H1 (cell line): ENCODE measurements around the gene KHSRP. TPM values are rescaled to one million over a fixed set of nuclear protein-coding genes. Genes with fewer than 3 reads are reported as not detected.

Source experiments
- CTCF ChIA-PET: fragments of 300-600 bp; sonication (Branson Sonifier 250); formaldehyde crosslinking; loops from one replicate; lab custom pipeline; 2021; ENCODE audit not compliant: partially characterized antibody; lab: Charles Lee
- POLR2A ChIA-PET: fragments of 300-600 bp; sonication (Branson Sonifier 250); formaldehyde crosslinking; loops from one replicate; lab custom pipeline; 2021; ENCODE audit warnings: inconsistent platforms; ENCODE audit not compliant: partially characterized antibody; lab: Charles Lee
- DNase-seq, 2 experiments: peaks; one replicate each; pipeline versions ENCODE4 v3.0.0 to v3.0.0-alpha.2; 2010 to 2022; ENCODE audit warnings: low spot score in 2 of 2, low read depth in 1 of 2, mixed read lengths in 1 of 2
- FAIRE-seq: peaks from 2 replicates; lab custom pipeline; 2011; peaks lifted over from hg19 to GRCh38; lab: Jason Lieb, UNC
- H2AFZ ChIP-seq: 2 replicates; pipeline ENCODE4 v1.8.1; 2012; ENCODE audit warnings: low read length, inconsistent platforms
- H2AK5ac ChIP-seq: 2 replicates; pipeline ENCODE4 v1.6.1; 2013; ENCODE audit warnings: low read depth, low read length
- H2BK120ac ChIP-seq: replicated peaks from 2 replicates; pipeline ENCODE3; 2013; ENCODE audit warnings: low read depth, low read length, inconsistent platforms
- H2BK12ac ChIP-seq: 2 replicates; pipeline ENCODE4 v1.6.1; 2013; ENCODE audit warnings: low read depth, low read length
- H2BK15ac ChIP-seq: 2 replicates; pipeline ENCODE4 v1.6.1; 2013; ENCODE audit warnings: low read length
- H2BK20ac ChIP-seq: 2 replicates; pipeline ENCODE4 v1.6.1; 2013; ENCODE audit warnings: low read length
- H2BK5ac ChIP-seq: 2 replicates; pipeline ENCODE4 v1.6.1; 2013; ENCODE audit warnings: low read depth, low read length
- H3K14ac ChIP-seq: 2 replicates; pipeline ENCODE4 v1.6.1; 2013; ENCODE audit warnings: inconsistent platforms; ENCODE audit not compliant: insufficient read length
- H3K18ac ChIP-seq: 2 replicates; pipeline ENCODE4 v1.6.1; 2013; ENCODE audit warnings: low read length; ENCODE audit errors: extremely low read depth
- H3K23ac ChIP-seq: 2 replicates; pipeline ENCODE4 v1.6.1; 2013; ENCODE audit warnings: inconsistent platforms; ENCODE audit not compliant: insufficient read length
- H3K23me2 ChIP-seq: 2 replicates; pipeline ENCODE4 v1.6.1; 2013; ENCODE audit warnings: low read depth, low read length
- H3K27ac ChIP-seq: 2 replicates; pipeline ENCODE4 v1.6.1; 2011; ENCODE audit warnings: low read depth, low read length, inconsistent platforms
- H3K27me3 ChIP-seq, 4 experiments: replicated peaks in 1 of 4; 1 replicate in 1 of 4; 2 replicates in 3 of 4; pipeline versions ENCODE4 v1.6.1 to v1.8.1; 2011 to 2013; ENCODE audit warnings: low read length in 3 of 4, mild to moderate bottlenecking in 3 of 4, inconsistent platforms in 2 of 4, mixed read lengths in 2 of 4, moderate library complexity in 1 of 4; ENCODE audit not compliant: control insufficient read depth in 3 of 4, insufficient read depth in 3 of 4; ENCODE audit errors: extremely low read depth in 1 of 4
- H3K36me3 ChIP-seq, 4 experiments: 2 replicates each; pipeline versions ENCODE4 v1.6.1 to v1.8.1; 2011 to 2013; ENCODE audit warnings: mild to moderate bottlenecking in 4 of 4, low read length in 3 of 4, moderate library complexity in 2 of 4, control low read depth in 1 of 4, inconsistent platforms in 1 of 4; ENCODE audit not compliant: insufficient read depth in 4 of 4, control insufficient read depth in 2 of 4
- H3K4ac ChIP-seq: replicated peaks from 2 replicates; pipeline ENCODE3; 2013; ENCODE audit warnings: low read length, low read depth, mixed read lengths, inconsistent platforms; ENCODE audit not compliant: insufficient read length
- H3K4me1 ChIP-seq, 4 experiments: replicated peaks in 1 of 4; 1 replicate in 1 of 4; 2 replicates in 3 of 4; pipeline versions ENCODE4 v1.6.1 to v1.8.1; 2011 to 2013; ENCODE audit warnings: low read length in 3 of 4, inconsistent platforms in 2 of 4, mixed read lengths in 1 of 4; ENCODE audit not compliant: insufficient read depth in 4 of 4, control insufficient read depth in 3 of 4
- H3K4me2 ChIP-seq, 2 experiments: 2 replicates each; pipeline versions ENCODE4 v1.6.1 to v1.8.1; 2011 to 2013; ENCODE audit warnings: low read depth in 2 of 2, low read length in 2 of 2, control low read depth in 1 of 2, inconsistent platforms in 1 of 2, mild to moderate bottlenecking in 1 of 2; ENCODE audit not compliant: insufficient read depth in 1 of 2
- H3K4me3 ChIP-seq, 4 experiments: fragments of 200-600, 300-600 bp in 1 of 4; sonication (generic), shearing (Covaris generic), sonication (Bioruptor Twin) in 1 of 4; 2 replicates each; pipeline versions ENCODE4 v1.5.1 to v1.8.1; 2011 to 2016; ENCODE audit warnings: low read length in 4 of 4, low read depth in 3 of 4, control low read depth in 2 of 4, inconsistent platforms in 2 of 4, mild to moderate bottlenecking in 2 of 4, mixed read lengths in 1 of 4, moderate library complexity in 1 of 4; ENCODE audit not compliant: insufficient read depth in 2 of 4; ENCODE audit errors: extremely low read depth in 1 of 4
- H3K56ac ChIP-seq: replicated peaks from 2 replicates; pipeline ENCODE3; 2013; ENCODE audit warnings: low read depth, mild to moderate bottlenecking, mixed read lengths, low read length, inconsistent platforms; ENCODE audit not compliant: insufficient read length
- H3K79me1 ChIP-seq: 2 replicates; pipeline ENCODE4 v1.6.1; 2013; ENCODE audit warnings: low read depth, low read length, control low read depth
- H3K79me2 ChIP-seq, 2 experiments: 2 replicates each; pipeline versions ENCODE4 v1.6.1 to v1.8.1; 2012 to 2013; ENCODE audit warnings: low read length in 2 of 2, mild to moderate bottlenecking in 2 of 2, inconsistent platforms in 1 of 2; ENCODE audit not compliant: insufficient read depth in 2 of 2, control insufficient read depth in 1 of 2
- H3K9ac ChIP-seq, 4 experiments: replicated peaks in 1 of 4; 1 replicate in 1 of 4; 2 replicates in 3 of 4; pipeline versions ENCODE4 v1.6.1 to v1.8.1; 2011 to 2013; ENCODE audit warnings: low read depth in 3 of 4, low read length in 3 of 4, control low read depth in 2 of 4, mild to moderate bottlenecking in 2 of 4, moderate library complexity in 2 of 4, inconsistent platforms in 1 of 4; ENCODE audit errors: extremely low read depth in 1 of 4
- H3K9me3 ChIP-seq, 2 experiments: 2 replicates each; pipeline versions ENCODE4 v1.6.1 to v1.8.1; 2012 to 2013; ENCODE audit warnings: mild to moderate bottlenecking in 2 of 2, moderate library complexity in 2 of 2, control low read depth in 1 of 2, inconsistent platforms in 1 of 2, low read depth in 1 of 2, low read length in 1 of 2, mixed read lengths in 1 of 2; ENCODE audit not compliant: insufficient read depth in 2 of 2
- H4K20me1 ChIP-seq, 2 experiments: replicated peaks in 1 of 2; 2 replicates each; pipeline versions ENCODE3 to v1.8.1; 2011 to 2013; ENCODE audit warnings: inconsistent platforms in 2 of 2, low read length in 2 of 2, mild to moderate bottlenecking in 1 of 2; ENCODE audit not compliant: insufficient read depth in 2 of 2, control insufficient read depth in 1 of 2
- H4K5ac ChIP-seq: 2 replicates; pipeline ENCODE4 v1.6.1; 2013; ENCODE audit warnings: low read length, low read depth, mixed read lengths, inconsistent platforms; ENCODE audit not compliant: insufficient read length
- H4K8ac ChIP-seq: 2 replicates; pipeline ENCODE4 v1.8.0; 2013; ENCODE audit warnings: mild to moderate bottlenecking, moderate library complexity, low read length, inconsistent platforms; ENCODE audit not compliant: insufficient read depth; ENCODE audit errors: extremely low read depth
- H4K91ac ChIP-seq: replicated peaks from 2 replicates; pipeline ENCODE3; 2013; ENCODE audit warnings: low read length, mixed read lengths, inconsistent platforms; ENCODE audit not compliant: insufficient read length
- CTCF ChIP-seq, 3 experiments: IDR thresholded peaks; 1 replicate in 2 of 3; 2 replicates in 1 of 3; pipeline versions ENCODE4 v1.5.1 to v1.6.1; 2011; ENCODE audit warnings: low read length in 3 of 3, mild to moderate bottlenecking in 3 of 3, inconsistent platforms in 2 of 3, low read depth in 1 of 3, moderate library complexity in 1 of 3; ENCODE audit not compliant: insufficient read depth in 1 of 3; ENCODE audit errors: control extremely low read depth in 1 of 3
- MAFK ChIP-seq: IDR thresholded peaks from 2 replicates; pipeline ENCODE4 v1.6.1; 2012; ENCODE audit warnings: low read depth, mild to moderate bottlenecking, improper control_type of control experiment, low read length
- MAX ChIP-seq: IDR thresholded peaks from 2 replicates; pipeline ENCODE4 v1.6.1; 2012; ENCODE audit warnings: inconsistent platforms
- NRF1 ChIP-seq: IDR thresholded peaks from 2 replicates; pipeline ENCODE4 v1.6.1; 2011; ENCODE audit warnings: mild to moderate bottlenecking, low read depth, low read length, improper control_type of control experiment
- POU5F1 ChIP-seq: IDR thresholded peaks from 2 replicates; pipeline ENCODE4 v1.6.1; 2011; ENCODE audit warnings: low read depth, mild to moderate bottlenecking, low read length, moderate library complexity
- SP4 ChIP-seq: IDR thresholded peaks from 2 replicates; pipeline ENCODE4 v1.6.1; 2012; ENCODE audit warnings: low read length, inconsistent platforms
- TEAD4 ChIP-seq: IDR thresholded peaks from 2 replicates; pipeline ENCODE4 v1.6.1; 2012; ENCODE audit warnings: low read depth, low read length, inconsistent platforms, mixed read lengths
- USF2 ChIP-seq: IDR thresholded peaks from 2 replicates; pipeline ENCODE4 v1.6.1; 2011; ENCODE audit warnings: low read length, improper control_type of control experiment
- WGBS, 2 experiments: shearing (Covaris generic) in 1 of 2; methylation state at CpG; one replicate each; pipeline versions ENCODE4 v1.1.6 to v1.1.7; 2013 to 2015; ENCODE audit warnings: low lambda C conversion rate in 2 of 2, mixed read lengths in 2 of 2, inconsistent platforms in 1 of 2, low coverage in 1 of 2, missing lambda C conversion rate in 1 of 2; ENCODE audit not compliant: insufficient replicate concordance in 2 of 2, insufficient coverage in 1 of 2, insufficient read length in 1 of 2; ENCODE audit errors: extremely low coverage in 1 of 2, missing lambda C conversion rate in 1 of 2; 5-methylcytosine and 5-hydroxymethylcytosine counted together
- polyA plus RNA-seq, 7 experiments: library from polyadenylated mRNA; depleted of rRNA in 3 of 7; stranded (reverse) in 5 of 7; unstranded in 2 of 7; fragments of >200 nt in 5 of 7; fragments of 200-250 nt in 2 of 7; gene quantifications; 1 replicate in 5 of 7; 2 replicates in 1 of 7; 4 replicates in 1 of 7; pipeline versions ENCODE4 v1.2.1 to v1.2.3, GENCODE V29; 2011 to 2013; ENCODE audit warnings: missing spikeins in 2 of 7, mixed read lengths in 2 of 7
- total RNA-seq: library from RNA; stranded (reverse); fragmentation: NEBNext Ultra II Directional; extraction: Animal tissue kit (Norgen Biotek cat#: 25700); gene quantifications from 2 replicates; pipeline ENCODE4 v1.2.1, GENCODE V29; 2021

KHSRP gene
- total and polyA plus RNA-seq, 2 of the 8 experiments (the other 6 are each of a cell fraction or from before 2014, with no cell fraction given) = 143 to 573 TPM

- Histone ChIP-seq H3K18ac (no peak overlapping the region), H3K56ac (no peak overlapping the region), H2BK20ac (no peak overlapping the region), H3K23ac (no peak overlapping the region), H2BK120ac (no peak overlapping the region), H3K9ac (no peak overlapping the region), H3K27me3 (peaks cover 0 to 8% (median 6%) of the 10 kb centered on the region in 4 experiments; a peak in 6 of 7 replicates), H3K27ac (no peak overlapping the region), H2BK15ac (no peak overlapping the region), H2BK5ac (no peak overlapping the region), H4K5ac (no peak overlapping the region), H3K4ac (no peak overlapping the region), H4K8ac (no peak overlapping the region), H3K79me1 (no peaks in the 10 kb centered on the region; the same call in 1 of the 2 replicates), H3K36me3 (peaks cover 0 to 8% (median 3%) of the 10 kb centered on the region in 4 experiments; a peak in 2 of 8 replicates), H3K14ac (no peak overlapping the region), H3K79me2 (peaks cover 0 to 5% of the 10 kb centered on the region in 2 experiments; a peak in 2 of 4 replicates), H2BK12ac (no peak overlapping the region), H4K20me1 (peaks cover 0 to 12% of the 10 kb centered on the region in 2 experiments), H3K23me2 (peaks cover 2% of the 10 kb centered on the region; the same call in 1 of the 2 replicates), H3K4me3 (no peak overlapping the region), H3K9me3 (no peaks in the 10 kb centered on the region), H3K4me1 (peaks cover 0 to 7% (median 2%) of the 10 kb centered on the region in 4 experiments; a peak in 4 of 7 replicates), H2AFZ (no peak overlapping the region), H4K91ac (no peak overlapping the region), H2AK5ac (no peak overlapping the region), H3K4me2 (no peak overlapping the region)
- DNase-seq (no peak), FAIRE-seq (no peak)
- CTCF ChIA-PET = interaction anchor here (0.8 to 1.3 kb wide), 4 partner anchors 12 to 36 kb away, joined by 3 to 4 read pairs (median 4); no protein-coding TSS in a partner anchor
- TF ChIP-seq POU5F1 = no peak
- TF ChIP-seq NRF1 = no peak
- TF ChIP-seq MAFK = no peak
- no peak for TF ChIP-seq USF2
- TF ChIP-seq MAX = no peak
- TF ChIP-seq SP4 = no peak
- TF ChIP-seq TEAD4 = no peak
- peak in 2 of 3 experiments; percentile 10 to 25; a peak in 2 of 4 replicates for TF ChIP-seq CTCF (IDR thresholded peaks at IDR 0.05; ENCODE audit: control extremely low read depth in 1 of 3, insufficient read depth in 1 of 3, low read depth in 1 of 3, low read length in 3 of 3)
- 75% methylated on average over 8 of the region's 8 CpGs; no CpG with 5 or more reads in 1 of the 2 experiments for WGBS, 2 experiments
- POLR2A ChIA-PET = interaction anchor here (1.1 kb wide), 1 partner anchor 47 kb away, joined by 3 read pairs; no protein-coding TSS in a partner anchor
Observed at GRCh38 chr19:6470173-6470572, 45.6 kb upstream of the KHSRP start.
